Measurements from ENCODE around the gene SBK3. TPM values are rescaled to one million over a fixed set of nuclear protein-coding genes. Genes with fewer than 3 reads are reported as not detected.

Gene SBK3
- total RNA-seq, 1 experiment from 2014 or later = 4.0 TPM

DNA sequence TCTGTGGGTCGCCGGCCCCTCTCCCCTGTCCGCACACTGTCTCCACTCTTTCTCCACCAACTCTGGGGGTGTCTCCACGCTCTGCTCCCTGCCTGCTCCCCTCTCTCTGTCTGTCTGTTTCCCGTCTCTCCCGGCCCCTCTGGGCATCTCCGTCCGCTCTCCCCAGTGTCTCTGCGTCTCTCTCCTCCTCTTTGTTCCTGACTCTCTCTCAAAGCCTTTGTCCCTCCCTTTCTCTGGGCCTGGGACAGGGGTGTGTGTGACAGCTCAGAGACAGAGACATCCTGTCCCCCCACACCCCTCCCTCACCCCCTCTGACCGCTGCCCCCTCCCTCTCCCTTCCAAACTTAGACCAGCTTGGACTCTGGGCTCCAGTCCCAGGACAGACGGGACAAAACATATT lies 668 bp upstream of the SBK3 start:
- no peaks in the 10 kb centered on the region for H3K27me3 ChIP-seq (ENCODE audit: control insufficient read depth, insufficient read depth, low read length)
- TF ChIP-seq, protein P1, sequence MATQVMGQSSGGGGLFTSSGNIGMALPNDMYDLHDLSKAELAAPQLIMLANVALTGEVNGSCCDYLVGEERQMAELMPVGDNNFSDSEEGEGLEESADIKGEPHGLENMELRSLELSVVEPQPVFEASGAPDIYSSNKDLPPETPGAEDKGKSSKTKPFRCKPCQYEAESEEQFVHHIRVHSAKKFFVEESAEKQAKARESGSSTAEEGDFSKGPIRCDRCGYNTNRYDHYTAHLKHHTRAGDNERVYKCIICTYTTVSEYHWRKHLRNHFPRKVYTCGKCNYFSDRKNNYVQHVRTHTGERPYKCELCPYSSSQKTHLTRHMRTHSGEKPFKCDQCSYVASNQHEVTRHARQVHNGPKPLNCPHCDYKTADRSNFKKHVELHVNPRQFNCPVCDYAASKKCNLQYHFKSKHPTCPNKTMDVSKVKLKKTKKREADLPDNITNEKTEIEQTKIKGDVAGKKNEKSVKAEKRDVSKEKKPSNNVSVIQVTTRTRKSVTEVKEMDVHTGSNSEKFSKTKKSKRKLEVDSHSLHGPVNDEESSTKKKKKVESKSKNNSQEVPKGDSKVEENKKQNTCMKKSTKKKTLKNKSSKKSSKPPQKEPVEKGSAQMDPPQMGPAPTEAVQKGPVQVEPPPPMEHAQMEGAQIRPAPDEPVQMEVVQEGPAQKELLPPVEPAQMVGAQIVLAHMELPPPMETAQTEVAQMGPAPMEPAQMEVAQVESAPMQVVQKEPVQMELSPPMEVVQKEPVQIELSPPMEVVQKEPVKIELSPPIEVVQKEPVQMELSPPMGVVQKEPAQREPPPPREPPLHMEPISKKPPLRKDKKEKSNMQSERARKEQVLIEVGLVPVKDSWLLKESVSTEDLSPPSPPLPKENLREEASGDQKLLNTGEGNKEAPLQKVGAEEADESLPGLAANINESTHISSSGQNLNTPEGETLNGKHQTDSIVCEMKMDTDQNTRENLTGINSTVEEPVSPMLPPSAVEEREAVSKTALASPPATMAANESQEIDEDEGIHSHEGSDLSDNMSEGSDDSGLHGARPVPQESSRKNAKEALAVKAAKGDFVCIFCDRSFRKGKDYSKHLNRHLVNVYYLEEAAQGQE (IDR thresholded peaks at IDR 0.05; ENCODE audit: insufficient read depth in 1 of 2, low read depth in 2 of 2, low read length in 1 of 2) = no peak
- TF ChIP-seq SIN3A (IDR thresholded peaks at IDR 0.05; ENCODE audit: borderline replicate concordance, insufficient read depth, low read depth, low read length) (no peak), POLR2AphosphoS5 (IDR thresholded peaks at IDR 0.05; ENCODE audit: low read depth, low read length) (no peak), TCF7L2 (IDR thresholded peaks at IDR 0.05; ENCODE audit: low read depth, low read length) (no peak), CTCF (IDR thresholded peaks at IDR 0.05) (no peak)
- ChIA-PET POLR2A (interaction anchor here (0.7 kb wide), 1 partner anchor 91 kb away, joined by 4 read pairs; no protein-coding TSS in a partner anchor), CTCF (no interaction called here)
- H3K4me3 ChIP-seq (ENCODE audit: low read depth in 2 of 2, low read length in 2 of 2) = no peak overlapping the region
- peak overlapping the region; percentile 94 for H3K27ac ChIP-seq (ENCODE audit: low read length)
- no peak for DNase-seq (ENCODE audit: low read depth, low spot score)
- peaks cover 56% of the 10 kb centered on the region for H3K4me1 ChIP-seq (ENCODE audit: control insufficient read depth, insufficient read depth, low read length)
- H3K36me3 ChIP-seq (ENCODE audit: control insufficient read depth, insufficient read depth, low read length) = no peaks in the 10 kb centered on the region
- H3K9me3 ChIP-seq (ENCODE audit: control insufficient read depth, insufficient read depth, low read depth, low read length) = no peaks in the 10 kb centered on the region
- no TSS peak for BruUV-seq (replicated peaks)
- ATAC-seq = 0 out of 2 replicates have a peak, but pooled peaks have one; percentile 0
- in situ Hi-C loops (cut with HindIII; ENCODE audit: low pct_unique_long_range_greater_than_20kb, low sequenced_read_pairs) = no loop called here
- intact Hi-C loops (cut with micrococcal nuclease; ENCODE audit: unreplicated experiment) = loop anchor here (5.0 kb wide), 1 partner anchor 36 kb away; the partner anchor contains the start of gene ZNF579

GRCh38 chr19:55544776-55545439 lies 435 bp downstream of the SBK3 start:
- Histone ChIP-seq H3K27ac (ENCODE audit: low read length) (0 out of 2 replicates have a peak overlapping the region, but pooled peaks have one; percentile 15), H3K4me3 (ENCODE audit: low read depth in 2 of 2, low read length in 2 of 2) (no peak overlapping the region), H3K27me3 (ENCODE audit: control insufficient read depth, insufficient read depth, low read length) (no peaks in the 10 kb centered on the region), H3K36me3 (ENCODE audit: control insufficient read depth, insufficient read depth, low read length) (no peaks in the 10 kb centered on the region), H3K4me1 (ENCODE audit: control insufficient read depth, insufficient read depth, low read length) (peaks cover 47% of the 10 kb centered on the region), H3K9me3 (ENCODE audit: control insufficient read depth, insufficient read depth, low read depth, low read length) (no peaks in the 10 kb centered on the region)
- no TSS peak for BruUV-seq (replicated peaks)
- in situ Hi-C loops (cut with HindIII; ENCODE audit: low pct_unique_long_range_greater_than_20kb, low sequenced_read_pairs) (no loop called here), intact Hi-C loops (cut with micrococcal nuclease; ENCODE audit: unreplicated experiment) (loop anchor here (5.0 kb wide), 1 partner anchor 37 kb away; the partner anchor contains the start of gene ZNF579)
- ATAC-seq (no peak), DNase-seq (ENCODE audit: low read depth, low spot score) (no peak)
- no peak for TF ChIP-seq CTCF (IDR thresholded peaks at IDR 0.05)
- no peak for TF ChIP-seq POLR2AphosphoS5 (IDR thresholded peaks at IDR 0.05; ENCODE audit: low read depth, low read length)
- TF ChIP-seq TCF7L2 (IDR thresholded peaks at IDR 0.05; ENCODE audit: low read depth, low read length) = no peak
- TF ChIP-seq, protein P1 (IDR thresholded peaks at IDR 0.05; ENCODE audit: insufficient read depth in 1 of 2, low read depth in 2 of 2, low read length in 1 of 2) = no peak
- TF ChIP-seq SIN3A (IDR thresholded peaks at IDR 0.05; ENCODE audit: borderline replicate concordance, insufficient read depth, low read depth, low read length) = no peak
- ChIA-PET POLR2A (interaction anchor here (0.5 to 0.6 kb wide), 2 partner anchors 13 to 285 kb away, joined by 3 to 4 read pairs; no protein-coding TSS in a partner anchor), CTCF (interaction anchor here (0.7 kb wide), 1 partner anchor 404 kb away, joined by 3 read pairs; no protein-coding TSS in a partner anchor)
